HG02884 (cell line): ENCODE measurements around the gene PNMT.

Experiments used
- ATAC-seq: cut with Tn5 transposase; IDR thresholded peaks from one replicate; pipeline ENCODE4 v1.9.1; 2021; ENCODE audit warnings: mild to moderate bottlenecking, moderate library complexity; ENCODE audit not compliant: unreplicated experiment

PNMT gene

GRCh38 chr17:39666601-39667261 is 1.5 kb upstream of the PNMT start:
- no peak for ATAC-seq

GRCh38 chr17:39667262-39667944 is 850 bp upstream of the PNMT start:
- no peak for ATAC-seq

GRCh38 chr17:39669897-39670735 is 1.9 kb downstream of the PNMT start:
- ATAC-seq, result no peak

GRCh38 chr17:39670746-39671145 is 2.5 kb downstream of the PNMT start:
- no peak for ATAC-seq

GRCh38 chr17:39671651-39672521 is 3.6 kb downstream of the PNMT start:
- ATAC-seq, result no peak

- ATAC-seq, result no peak
Measured at GRCh38 chr17:39672522-39673334, 4.5 kb downstream of the PNMT start.

- no peak for ATAC-seq
Measured at GRCh38 chr17:39673335-39674081, 5.3 kb downstream of the PNMT start.

- ATAC-seq, result no peak
Measured at GRCh38 chr17:39674179-39674578, 5.9 kb downstream of the PNMT start.

- no peak for ATAC-seq
Measured at GRCh38 chr17:39674702-39675389, 6.6 kb downstream of the PNMT start.

- ATAC-seq, result no peak
Measured at GRCh38 chr17:39675390-39676082, 7.3 kb downstream of the PNMT start.

GRCh38 chr17:39676198-39676819 is 8.1 kb downstream of the PNMT start:
- ATAC-seq, result no peak

- no peak for ATAC-seq
Measured at GRCh38 chr17:39677072-39677471, 8.8 kb downstream of the PNMT start.

GRCh38 chr17:39677542-39678339 is 9.5 kb downstream of the PNMT start:
- ATAC-seq, result no peak

- ATAC-seq, result no peak
Measured at GRCh38 chr17:39678340-39679116, 10.3 kb downstream of the PNMT start.

- no peak for ATAC-seq
Measured at GRCh38 chr17:39679521-39680192, 11.4 kb downstream of the PNMT start.
